ENCODE measurements around the gene NPW.

Gene NPW

GRCh38 chr16:2035431-2036199 is 16.0 kb downstream of the NPW start:
- no peak for TF ChIP-seq ZNF274 (IDR thresholded peaks at IDR 0.05; ENCODE audit: low read depth, low read length)
- TF ChIP-seq SUZ12 (IDR thresholded peaks at IDR 0.05; ENCODE audit: extremely low read depth, insufficient read depth, insufficient read length): no peak
- no peak for TF ChIP-seq YY1 (IDR thresholded peaks at IDR 0.05; ENCODE audit: insufficient read depth, insufficient read length)
- peak overlapping the region; percentile 50 for H3K9ac ChIP-seq (ENCODE audit: insufficient read length, low read depth)
- peaks cover 37% of the 10 kb centered on the region for H3K36me3 ChIP-seq (ENCODE audit: insufficient read depth, insufficient read length, low read length)
- no peaks in the 10 kb centered on the region for H3K27me3 ChIP-seq (ENCODE audit: insufficient read depth, insufficient read length)
- peaks cover 55% of the 10 kb centered on the region for H3K4me1 ChIP-seq (ENCODE audit: insufficient read depth, insufficient read length)
- no peaks in the 10 kb centered on the region for H3K9me3 ChIP-seq (ENCODE audit: insufficient read depth, low read length)
- DNase-seq (ENCODE audit: low read depth, low spot score): no peak
- H3K4me3 ChIP-seq (ENCODE audit: insufficient read length, low read depth): no peak overlapping the region

GRCh38 chr16:2036200-2036966 is 16.8 kb downstream of the NPW start:
- Histone ChIP-seq H3K27me3 (ENCODE audit: insufficient read depth, insufficient read length) (no peaks in the 10 kb centered on the region), H3K4me1 (ENCODE audit: insufficient read depth, insufficient read length) (peaks cover 54% of the 10 kb centered on the region), H3K9me3 (ENCODE audit: insufficient read depth, low read length) (no peaks in the 10 kb centered on the region), H3K9ac (ENCODE audit: insufficient read length, low read depth) (peak overlapping the region; percentile 17), H3K36me3 (ENCODE audit: insufficient read depth, insufficient read length, low read length) (peaks cover 39% of the 10 kb centered on the region), H3K4me3 (ENCODE audit: insufficient read length, low read depth) (no peak overlapping the region)
- TF ChIP-seq ZNF274 (IDR thresholded peaks at IDR 0.05; ENCODE audit: low read depth, low read length): no peak
- no peak for TF ChIP-seq SUZ12 (IDR thresholded peaks at IDR 0.05; ENCODE audit: extremely low read depth, insufficient read depth, insufficient read length)
- no peak for TF ChIP-seq YY1 (IDR thresholded peaks at IDR 0.05; ENCODE audit: insufficient read depth, insufficient read length)
- no peak for DNase-seq (ENCODE audit: low read depth, low spot score)

- Histone ChIP-seq H3K9ac (ENCODE audit: insufficient read length, low read depth) (no peak overlapping the region), H3K4me1 (ENCODE audit: insufficient read depth, insufficient read length) (peaks cover 57% of the 10 kb centered on the region), H3K9me3 (ENCODE audit: insufficient read depth, low read length) (no peaks in the 10 kb centered on the region), H3K27me3 (ENCODE audit: insufficient read depth, insufficient read length) (no peaks in the 10 kb centered on the region), H3K4me3 (ENCODE audit: insufficient read length, low read depth) (no peak overlapping the region), H3K36me3 (ENCODE audit: insufficient read depth, insufficient read length, low read length) (peaks cover 39% of the 10 kb centered on the region)
- TF ChIP-seq YY1 (IDR thresholded peaks at IDR 0.05; ENCODE audit: insufficient read depth, insufficient read length) (no peak), SUZ12 (IDR thresholded peaks at IDR 0.05; ENCODE audit: extremely low read depth, insufficient read depth, insufficient read length) (no peak), ZNF274 (IDR thresholded peaks at IDR 0.05; ENCODE audit: low read depth, low read length) (no peak)
- DNase-seq (ENCODE audit: low read depth, low spot score): no peak
Observed at GRCh38 chr16:2037115-2037514, 17.5 kb downstream of the NPW start.

- TF ChIP-seq SUZ12 (IDR thresholded peaks at IDR 0.05; ENCODE audit: extremely low read depth, insufficient read depth, insufficient read length): no peak
- Histone ChIP-seq H3K9me3 (ENCODE audit: insufficient read depth, low read length) (no peaks in the 10 kb centered on the region), H3K27me3 (ENCODE audit: insufficient read depth, insufficient read length) (no peaks in the 10 kb centered on the region), H3K36me3 (ENCODE audit: insufficient read depth, insufficient read length, low read length) (peaks cover 35% of the 10 kb centered on the region), H3K9ac (ENCODE audit: insufficient read length, low read depth) (no peak overlapping the region), H3K4me1 (ENCODE audit: insufficient read depth, insufficient read length) (peaks cover 52% of the 10 kb centered on the region), H3K4me3 (ENCODE audit: insufficient read length, low read depth) (no peak overlapping the region)
- no peak for DNase-seq (ENCODE audit: low read depth, low spot score)
Observed at GRCh38 chr16:2037647-2038381, 18.2 kb downstream of the NPW start.

- no peak for DNase-seq (ENCODE audit: low read depth, low spot score)
- Histone ChIP-seq H3K9me3 (ENCODE audit: insufficient read depth, low read length) (no peaks in the 10 kb centered on the region), H3K27me3 (ENCODE audit: insufficient read depth, insufficient read length) (no peaks in the 10 kb centered on the region), H3K9ac (ENCODE audit: insufficient read length, low read depth) (peak overlapping the region; percentile 69), H3K4me3 (ENCODE audit: insufficient read length, low read depth) (no peak overlapping the region), H3K36me3 (ENCODE audit: insufficient read depth, insufficient read length, low read length) (peaks cover 42% of the 10 kb centered on the region), H3K4me1 (ENCODE audit: insufficient read depth, insufficient read length) (peaks cover 51% of the 10 kb centered on the region)
- no peak for TF ChIP-seq SUZ12 (IDR thresholded peaks at IDR 0.05; ENCODE audit: extremely low read depth, insufficient read depth, insufficient read length)
- TF ChIP-seq YY1 (IDR thresholded peaks at IDR 0.05; ENCODE audit: insufficient read depth, insufficient read length): no peak
- no peak for TF ChIP-seq ZNF274 (IDR thresholded peaks at IDR 0.05; ENCODE audit: low read depth, low read length)
Observed at GRCh38 chr16:2038382-2039231, 19.0 kb downstream of the NPW start.

DNA sequence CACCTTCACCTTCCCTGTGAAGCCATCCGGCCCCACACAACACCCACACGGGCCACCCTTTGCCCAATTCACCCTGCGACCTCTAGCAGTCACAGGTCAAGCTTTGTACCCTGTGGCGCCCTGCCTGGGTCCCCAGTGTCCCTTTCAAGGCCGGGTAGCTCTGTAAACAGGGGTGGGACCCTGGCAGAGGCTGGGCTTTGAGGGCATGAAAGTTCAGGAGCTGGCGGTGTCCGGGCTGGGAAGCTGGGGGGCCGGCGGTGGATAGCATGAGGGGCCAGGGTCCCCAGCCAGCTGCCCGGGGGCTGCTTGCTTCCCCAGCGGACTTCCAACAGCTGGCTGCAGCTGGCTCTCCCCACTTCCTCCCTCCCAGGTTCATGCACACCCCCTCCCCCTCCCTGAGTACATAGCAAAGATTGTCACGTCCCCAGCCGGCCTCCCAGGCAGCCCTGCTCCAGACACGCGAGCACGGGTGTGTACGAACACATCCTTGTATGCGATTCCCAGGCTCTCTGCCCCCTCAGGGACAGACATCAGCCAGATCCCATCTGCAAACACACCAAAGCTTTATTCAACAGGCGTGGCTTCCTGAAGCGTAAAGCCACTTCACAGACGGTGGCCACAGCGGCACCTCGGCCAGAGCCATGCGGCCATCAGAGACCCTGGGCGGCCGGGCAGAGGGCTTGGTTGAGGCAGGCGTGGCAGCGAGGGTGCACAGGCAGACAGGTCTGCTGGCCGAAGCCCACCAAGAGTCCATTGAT is 19.9 kb downstream of the NPW start:
- no peak for DNase-seq (ENCODE audit: low read depth, low spot score)
- Histone ChIP-seq H3K4me3 (ENCODE audit: insufficient read length, low read depth) (no peak overlapping the region), H3K4me1 (ENCODE audit: insufficient read depth, insufficient read length) (peaks cover 51% of the 10 kb centered on the region), H3K9me3 (ENCODE audit: insufficient read depth, low read length) (no peaks in the 10 kb centered on the region), H3K9ac (ENCODE audit: insufficient read length, low read depth) (peak overlapping the region; percentile 69), H3K36me3 (ENCODE audit: insufficient read depth, insufficient read length, low read length) (peaks cover 43% of the 10 kb centered on the region), H3K27me3 (ENCODE audit: insufficient read depth, insufficient read length) (no peaks in the 10 kb centered on the region)
- TF ChIP-seq ZNF274 (IDR thresholded peaks at IDR 0.05; ENCODE audit: low read depth, low read length) (no peak), YY1 (IDR thresholded peaks at IDR 0.05; ENCODE audit: insufficient read depth, insufficient read length) (no peak), SUZ12 (IDR thresholded peaks at IDR 0.05; ENCODE audit: extremely low read depth, insufficient read depth, insufficient read length) (no peak)
